Colon (tissue), 2 donors: ENCODE measurements around the gene LMO4.

Experiments
- FAIRE-seq: peaks from 2 replicates; lab custom pipeline; 2012; peaks lifted over from hg19 to GRCh38; lab: Jason Lieb, UNC
- donor health status: control.
- donor health status: control.

The LMO4 gene, protein sequence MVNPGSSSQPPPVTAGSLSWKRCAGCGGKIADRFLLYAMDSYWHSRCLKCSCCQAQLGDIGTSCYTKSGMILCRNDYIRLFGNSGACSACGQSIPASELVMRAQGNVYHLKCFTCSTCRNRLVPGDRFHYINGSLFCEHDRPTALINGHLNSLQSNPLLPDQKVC

DNA sequence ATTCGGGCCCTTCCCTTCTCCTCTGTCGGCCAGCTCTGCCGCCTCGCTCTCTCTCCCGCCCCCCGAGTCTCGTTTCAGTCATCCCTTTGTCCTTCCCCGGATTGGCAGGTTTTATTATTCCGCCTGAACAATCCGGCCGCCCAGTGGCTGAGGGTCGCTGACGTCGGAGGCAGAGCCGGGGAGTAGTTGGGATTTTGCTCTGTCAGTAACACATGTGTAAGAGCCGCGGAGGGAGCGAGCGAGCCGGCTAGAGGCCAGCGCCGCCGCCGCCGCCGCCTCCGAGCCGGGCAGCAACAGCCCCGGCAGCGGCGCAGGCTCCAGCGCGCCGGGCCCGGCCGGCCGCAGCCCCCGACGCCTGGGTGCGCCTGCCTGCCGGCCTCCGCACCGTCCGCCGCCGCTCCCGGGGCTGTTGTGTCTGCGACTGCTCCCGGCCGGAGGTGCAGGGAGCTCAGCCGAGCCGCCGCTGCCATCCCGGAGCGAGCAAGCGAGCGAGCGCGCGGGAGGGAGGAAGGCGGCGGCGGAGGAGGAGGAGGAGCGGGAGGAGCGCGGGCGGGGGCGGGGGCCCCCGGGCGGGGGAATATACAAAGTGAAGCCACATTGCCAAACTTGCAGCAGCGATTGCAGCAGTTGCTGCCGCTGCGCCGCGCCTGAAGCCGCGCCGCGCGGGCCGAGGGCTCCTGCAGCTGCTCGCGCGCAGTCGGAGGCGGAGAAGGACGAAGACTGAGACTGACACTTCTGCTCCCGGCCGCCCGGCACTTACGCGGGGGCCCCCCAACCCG is at the start of gene LMO4:
Gene LMO4, plus strand, starts transcription at position 609 of the 779 bp plus-strand sequence. CDS start 3,136 bp downstream, outside the sequence.
- no peak for FAIRE-seq

DNA sequence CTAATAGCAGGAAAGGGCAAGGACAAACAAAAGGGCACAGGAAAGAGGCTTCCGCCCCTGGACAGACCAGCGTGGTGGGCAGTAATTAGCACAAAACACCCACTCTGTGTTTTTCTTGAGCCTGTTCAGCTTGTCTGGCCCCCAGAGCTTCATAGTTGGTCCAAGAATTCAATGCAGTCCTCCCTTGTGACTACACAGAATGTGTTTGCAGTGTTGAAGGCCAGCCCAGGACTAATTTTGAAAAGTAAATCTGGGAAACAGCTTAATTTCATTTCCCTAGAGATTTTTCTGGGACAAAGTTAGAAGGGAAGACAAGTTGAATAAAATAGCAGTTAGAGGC is 49.2 kb upstream of the LMO4 start:
- no peak for FAIRE-seq

DNA sequence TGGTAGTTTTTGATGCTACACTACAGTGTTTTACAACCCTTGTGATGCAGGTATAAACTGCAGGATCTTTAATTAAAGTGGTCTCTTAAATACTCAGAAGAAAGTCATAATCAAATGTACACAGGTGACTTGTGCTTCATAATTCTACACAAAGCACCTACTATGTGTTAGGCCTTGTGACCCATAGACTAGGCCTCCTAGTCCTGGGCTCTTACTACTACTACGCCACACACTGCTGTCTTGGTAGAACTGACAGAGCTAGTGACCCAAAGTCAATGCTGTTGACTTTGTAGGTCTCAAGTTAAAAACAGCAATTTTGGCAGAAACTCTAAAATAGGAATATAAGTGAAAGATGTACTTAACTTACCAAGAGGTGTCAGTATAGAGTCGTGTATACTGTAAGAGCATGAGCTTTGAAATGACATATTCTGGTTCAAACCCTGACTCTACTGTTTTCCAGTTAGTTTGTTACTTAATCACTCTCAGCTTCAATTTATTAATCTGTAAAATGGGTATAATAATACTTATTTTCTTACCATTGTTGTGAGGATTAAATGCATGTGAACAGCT is 48.6 kb upstream of the LMO4 start:
- no peak for FAIRE-seq

DNA sequence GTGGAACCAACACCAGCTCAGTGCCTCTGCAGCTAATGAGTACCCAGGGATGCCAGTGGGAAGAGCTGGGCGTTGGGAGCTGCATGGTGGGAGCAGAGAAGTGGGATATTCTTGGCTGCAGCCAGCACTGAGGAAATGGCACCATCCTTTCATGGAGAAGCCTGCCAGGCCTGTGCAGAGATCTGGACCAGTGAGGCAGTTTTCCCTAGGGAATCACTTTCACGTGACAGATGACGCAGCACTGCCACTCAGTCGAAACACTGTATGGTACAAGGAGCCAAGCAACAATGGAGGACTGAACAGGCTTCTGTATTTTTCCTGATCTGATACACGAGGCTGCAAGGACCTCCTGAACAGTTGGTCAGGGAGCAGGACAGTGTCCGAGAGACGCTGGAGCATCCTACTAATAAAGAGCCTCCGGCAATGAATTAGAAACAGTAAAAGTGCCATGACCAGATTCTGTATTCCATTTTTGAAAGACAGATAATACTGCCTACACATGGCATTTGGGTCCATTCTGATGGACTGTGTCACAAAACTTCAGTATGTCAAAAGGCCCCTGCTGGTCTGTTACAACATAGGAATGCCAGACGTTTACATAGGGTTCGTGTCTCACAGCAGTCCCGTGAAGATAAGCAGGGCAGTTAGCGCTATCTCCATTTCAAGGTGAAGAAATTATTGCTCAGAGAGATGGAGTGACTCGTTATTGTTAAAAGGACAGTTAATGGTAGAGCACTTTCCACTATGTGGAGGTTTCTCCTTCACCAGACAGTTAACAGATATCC is 44.0 kb upstream of the LMO4 start:
- FAIRE-seq = no peak

DNA sequence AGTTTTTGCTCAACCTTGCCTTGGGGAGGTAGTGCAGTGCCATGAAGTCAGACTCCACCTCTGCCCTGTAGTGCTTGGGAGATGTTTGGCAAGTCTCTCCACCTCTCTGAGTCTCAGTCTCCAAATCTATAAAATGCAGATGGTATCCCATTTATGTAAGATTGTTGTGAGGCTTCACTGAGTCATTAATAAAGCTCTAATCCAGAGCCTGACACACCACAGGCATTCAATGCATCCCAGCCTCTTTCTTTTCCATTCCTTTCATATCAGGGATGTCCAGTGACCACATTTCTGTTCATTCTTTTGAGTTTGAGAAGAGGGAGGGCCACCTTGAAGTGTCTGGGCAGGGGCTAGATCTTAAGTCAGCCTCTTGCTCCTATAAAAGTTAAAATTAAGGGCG is 37.6 kb upstream of the LMO4 start:
- FAIRE-seq = no peak

DNA sequence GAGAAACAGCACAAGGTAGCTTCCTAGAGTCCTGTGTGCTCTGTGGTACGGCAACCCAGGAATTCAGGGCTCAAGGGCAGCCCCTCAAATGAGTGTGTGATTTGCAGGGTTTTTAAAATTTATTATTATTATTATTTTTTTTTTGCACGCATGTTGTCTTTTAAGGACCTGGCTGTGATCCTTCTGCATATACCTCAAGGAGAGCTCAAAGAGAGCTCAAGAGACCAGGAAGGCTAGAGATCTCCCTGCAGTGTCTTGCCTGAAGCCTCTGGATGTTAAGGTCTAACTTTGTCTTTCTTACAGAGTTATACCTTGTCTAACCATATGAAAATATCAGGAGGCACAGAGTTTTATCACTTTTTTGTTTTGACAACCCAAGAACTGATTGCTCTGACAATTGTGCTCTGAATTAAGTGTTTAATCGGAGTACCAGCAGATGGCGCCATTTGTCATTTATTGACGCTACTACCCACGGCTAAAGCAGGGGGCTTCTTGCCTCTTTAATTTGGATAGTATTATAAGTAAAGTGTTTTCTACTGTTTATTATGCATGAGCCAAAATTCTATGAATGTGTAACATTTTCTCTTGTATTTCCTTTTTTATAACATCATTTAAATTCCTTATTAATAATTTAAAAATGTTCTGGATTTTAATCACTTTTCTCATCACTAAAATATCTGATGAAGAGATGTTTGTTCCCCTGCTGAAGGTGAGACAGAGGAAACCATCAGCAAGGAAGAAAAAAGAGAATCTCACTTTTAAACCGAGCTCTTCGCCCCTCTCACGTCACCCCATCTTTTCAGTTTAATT is 35.8 kb upstream of the LMO4 start:
- FAIRE-seq = peak; percentile 78

DNA sequence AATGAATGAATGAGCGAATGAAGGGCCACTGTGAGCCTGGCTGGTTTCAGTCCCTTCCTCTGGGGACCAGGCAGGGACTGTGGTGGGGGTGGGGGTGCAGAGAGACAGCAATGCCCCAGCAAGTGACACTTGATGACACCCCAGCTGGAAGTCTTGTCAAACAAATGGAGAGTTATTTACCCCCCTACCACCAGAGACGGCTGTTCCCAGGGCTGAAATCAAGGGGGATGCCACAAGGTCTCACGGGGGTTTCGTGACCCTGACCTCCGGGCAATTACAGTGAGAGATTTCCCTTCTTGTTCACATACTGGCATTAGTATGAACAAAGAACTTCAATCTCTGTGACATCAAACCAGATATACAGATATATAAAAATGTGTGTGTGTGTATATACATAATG is 34.0 kb upstream of the LMO4 start:
- FAIRE-seq = no peak

DNA sequence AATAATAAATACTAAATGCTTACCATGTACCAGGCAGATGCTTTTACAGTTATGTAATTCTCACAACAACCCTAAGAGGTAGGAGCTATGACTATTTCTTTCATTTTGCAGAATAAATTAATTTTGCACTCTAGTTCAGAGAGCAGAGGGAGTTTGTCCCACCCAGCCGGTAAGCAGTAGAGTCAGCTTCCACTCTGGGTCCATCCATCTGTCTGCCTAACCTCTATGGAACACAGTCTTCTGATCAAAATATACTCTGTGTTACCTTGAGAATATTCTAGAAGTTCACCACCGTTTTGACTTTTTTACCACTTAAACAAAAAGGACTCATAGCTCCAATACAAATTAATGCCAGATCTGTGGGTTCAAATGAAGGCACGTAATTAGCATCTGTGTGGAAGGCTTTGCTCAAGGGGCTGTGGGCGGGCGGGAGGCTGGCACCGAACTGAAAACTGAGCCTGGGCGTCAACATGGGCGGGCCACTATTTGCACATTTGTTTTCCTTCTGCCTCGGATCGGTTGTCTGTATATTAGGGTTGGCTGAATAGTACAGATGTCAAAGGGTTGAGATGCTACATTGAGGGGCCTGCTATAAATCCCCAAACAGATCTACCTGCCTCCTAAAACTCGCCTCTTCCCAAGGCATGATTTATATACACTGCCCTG is 33.1 kb upstream of the LMO4 start:
- FAIRE-seq = no peak

DNA sequence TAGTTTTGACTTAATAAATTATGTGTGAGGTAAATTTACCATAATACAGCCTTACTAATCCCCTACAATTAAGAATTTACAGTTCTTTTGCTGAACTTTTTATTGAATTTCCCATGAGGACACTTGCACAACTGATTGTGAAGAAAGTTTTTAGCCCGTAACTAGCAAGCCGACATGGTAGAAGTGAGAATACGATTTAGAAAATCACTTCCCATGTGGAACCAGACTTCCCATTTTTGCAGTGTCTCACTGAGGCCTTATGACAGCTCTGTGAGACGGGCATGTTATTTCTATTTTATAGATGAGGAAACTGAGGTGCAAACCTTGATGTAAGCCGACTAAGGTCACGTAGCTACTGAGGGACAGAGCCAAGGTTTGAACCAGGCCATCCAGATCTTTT is 32.5 kb upstream of the LMO4 start:
- FAIRE-seq = no peak

DNA sequence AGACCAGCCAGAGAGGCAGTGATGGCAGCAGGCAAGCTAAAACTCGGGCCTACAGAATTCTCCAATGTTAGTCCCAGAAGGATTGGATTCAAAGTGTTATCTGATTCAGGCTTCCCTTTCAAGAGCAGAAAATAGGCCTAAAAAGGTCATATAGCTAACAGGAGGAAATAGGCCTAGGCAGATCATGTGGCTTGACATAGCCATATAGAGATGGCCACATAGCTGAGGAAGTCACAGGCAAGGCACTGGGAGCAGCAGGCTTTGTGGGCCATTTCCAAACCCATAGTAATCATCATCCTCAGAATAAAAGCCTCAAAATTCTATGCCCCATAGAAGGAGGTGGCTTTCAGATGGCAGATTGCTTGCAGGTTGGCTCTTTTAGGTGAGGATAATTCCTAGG is 29.0 kb upstream of the LMO4 start:
- no peak for FAIRE-seq

DNA sequence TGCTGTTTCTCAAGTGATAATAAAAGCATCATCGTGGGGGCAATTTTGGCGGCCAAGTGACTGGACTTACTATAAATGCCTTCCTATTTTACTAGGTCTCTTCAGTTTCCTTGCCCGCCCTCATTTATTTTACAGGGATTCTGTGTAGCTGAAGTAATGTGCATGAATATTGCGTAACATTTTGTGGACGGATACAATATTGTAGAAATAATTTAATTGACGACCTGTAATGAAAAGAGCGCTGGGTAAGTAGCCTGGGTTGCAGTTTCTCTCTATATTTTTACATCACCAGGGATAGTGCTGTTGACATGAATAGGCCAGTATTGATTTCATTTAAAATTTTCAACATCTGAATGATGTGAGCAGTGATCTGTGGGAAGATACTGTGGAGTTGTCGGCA is 28.1 kb upstream of the LMO4 start:
- FAIRE-seq = no peak

DNA sequence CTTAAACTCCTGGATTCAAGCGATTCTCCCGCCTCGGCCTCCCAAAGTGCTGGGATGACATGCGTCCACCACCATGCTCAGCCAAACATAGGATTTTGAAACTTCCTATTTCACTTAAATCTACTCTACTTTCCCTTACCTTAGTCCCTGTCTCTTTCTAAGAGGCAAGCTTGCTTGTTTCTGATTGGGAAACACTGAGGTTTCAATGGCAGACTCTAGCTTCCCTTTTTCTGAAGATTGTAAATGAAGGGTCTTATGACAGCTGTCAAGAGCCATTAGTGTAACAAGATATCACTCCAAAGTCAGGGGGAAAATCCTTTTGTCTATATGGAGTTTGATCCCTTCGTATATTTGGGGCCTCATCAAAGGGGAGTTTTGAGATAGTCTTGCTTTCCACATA is 23.5 kb upstream of the LMO4 start:
- no peak for FAIRE-seq

DNA sequence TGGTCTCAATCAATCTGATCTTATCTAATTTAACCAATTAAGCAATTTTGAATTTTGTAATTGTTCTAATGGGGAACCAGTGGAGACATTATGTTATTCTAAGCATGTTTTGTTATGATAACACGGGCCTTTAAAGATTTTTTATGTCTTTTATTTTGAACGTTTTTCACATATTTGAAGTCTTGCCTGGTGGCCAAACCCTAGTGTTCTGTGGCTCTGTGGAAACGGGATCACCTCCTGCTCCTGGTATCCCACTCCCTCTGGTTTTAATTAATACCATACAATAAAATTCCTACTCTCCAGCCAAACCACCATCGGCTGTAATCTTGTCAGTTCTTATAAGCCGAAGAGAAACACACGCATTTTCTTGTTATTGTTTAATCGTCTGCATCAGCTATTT is 22.9 kb upstream of the LMO4 start:
- no peak for FAIRE-seq

DNA sequence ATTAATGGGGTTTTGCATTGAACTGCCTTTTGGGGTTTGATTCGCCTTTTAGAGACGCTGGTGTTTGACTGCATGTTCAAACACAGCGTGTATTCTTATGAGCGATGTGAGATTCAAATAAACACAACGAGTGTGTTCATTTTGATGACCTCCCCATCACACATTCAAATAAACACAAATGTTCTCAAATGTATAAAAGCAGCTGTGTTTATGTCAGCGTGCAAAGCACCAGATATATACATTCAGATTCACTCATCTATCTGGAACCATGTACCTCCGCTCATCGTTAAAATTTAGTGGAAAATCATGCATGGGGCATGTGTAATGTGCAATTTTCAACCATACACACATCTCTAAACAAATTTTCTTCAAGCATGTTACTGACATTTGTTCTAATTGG is 21.4 kb upstream of the LMO4 start:
- no peak for FAIRE-seq

DNA sequence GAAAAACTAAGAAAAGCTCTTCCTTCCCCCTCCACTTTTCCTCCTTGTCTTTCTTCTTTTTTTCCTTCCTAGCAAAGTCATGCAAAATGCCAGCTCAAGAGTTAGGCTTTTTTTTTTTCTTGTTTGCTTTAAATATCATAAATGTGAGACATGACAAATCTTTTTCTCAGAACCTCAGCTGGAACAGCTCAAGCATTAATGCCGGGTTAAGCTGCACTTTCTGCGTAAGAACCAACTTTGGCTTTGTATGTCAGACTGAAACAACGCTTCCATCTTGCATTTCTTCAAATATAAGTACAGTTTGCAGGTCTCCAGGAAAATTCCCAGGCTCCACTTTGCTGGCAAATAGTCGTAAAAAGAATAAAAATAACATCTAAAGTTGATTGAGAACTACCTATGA is 20.7 kb upstream of the LMO4 start:
- FAIRE-seq = no peak

DNA sequence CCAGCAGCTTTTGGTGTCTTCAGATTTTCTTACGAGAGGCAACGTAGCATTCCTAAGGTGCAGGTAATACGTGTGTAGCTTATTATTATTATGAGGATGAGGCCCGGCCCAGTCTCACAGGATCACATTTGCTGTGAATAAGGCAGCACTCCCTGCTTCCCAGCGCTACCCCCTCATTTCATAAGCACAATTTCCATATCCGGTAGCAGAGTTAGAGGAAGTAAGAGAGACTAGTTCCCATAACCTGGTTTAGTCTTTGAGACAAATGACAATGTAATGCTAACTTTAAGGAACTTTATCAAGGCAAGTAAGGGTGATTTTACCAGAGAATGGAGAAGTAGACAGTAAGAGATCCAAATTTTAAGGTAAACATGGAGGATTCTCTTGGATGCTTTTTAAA is 14.6 kb upstream of the LMO4 start:
- no peak for FAIRE-seq

DNA sequence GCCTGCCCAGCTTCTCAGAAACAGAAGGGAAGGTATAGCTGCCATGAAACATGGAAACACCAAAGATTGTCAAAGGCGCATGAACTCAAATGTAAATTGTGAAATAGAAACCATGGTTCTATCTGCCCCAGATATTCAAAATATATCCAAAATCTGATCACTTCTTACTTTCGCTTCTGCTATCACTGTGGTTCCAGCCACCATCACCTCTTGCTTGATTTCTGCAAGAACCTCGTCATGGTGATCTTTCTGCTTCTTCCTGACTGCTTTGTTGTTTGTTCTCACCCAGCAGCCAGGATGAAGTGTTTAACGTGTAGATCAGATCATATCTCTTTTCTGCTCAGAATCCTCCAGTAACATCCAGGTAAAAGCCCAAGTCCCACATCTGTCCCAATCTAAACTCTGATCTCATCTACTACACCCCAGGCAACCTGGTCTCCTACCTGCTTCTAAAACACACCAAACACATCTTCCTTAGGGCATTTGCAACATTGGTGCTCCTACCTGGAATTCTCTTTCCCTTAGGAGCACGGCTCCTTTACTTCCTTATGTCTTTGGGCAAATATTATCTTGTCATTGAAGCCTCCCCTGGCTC is 10.5 kb upstream of the LMO4 start:
- no peak for FAIRE-seq

DNA sequence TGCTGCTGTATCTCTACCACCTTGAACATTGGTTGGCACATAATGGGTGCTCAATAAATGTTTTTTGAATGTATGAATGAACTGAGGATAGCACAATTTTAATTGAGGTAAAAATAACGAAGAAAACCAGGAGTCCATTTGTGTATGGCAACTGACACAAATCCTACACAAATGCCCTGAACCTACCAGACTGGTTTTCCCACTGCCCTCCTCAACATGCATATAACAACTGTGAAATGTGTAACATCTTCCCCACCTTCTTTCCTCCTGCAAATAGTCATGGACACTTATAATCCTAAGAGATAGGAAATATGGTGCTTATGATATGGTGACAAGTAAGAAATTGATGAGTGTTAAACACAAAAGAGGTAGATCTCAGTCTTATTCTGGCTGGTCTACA is 9.9 kb upstream of the LMO4 start:
- FAIRE-seq = no peak

DNA sequence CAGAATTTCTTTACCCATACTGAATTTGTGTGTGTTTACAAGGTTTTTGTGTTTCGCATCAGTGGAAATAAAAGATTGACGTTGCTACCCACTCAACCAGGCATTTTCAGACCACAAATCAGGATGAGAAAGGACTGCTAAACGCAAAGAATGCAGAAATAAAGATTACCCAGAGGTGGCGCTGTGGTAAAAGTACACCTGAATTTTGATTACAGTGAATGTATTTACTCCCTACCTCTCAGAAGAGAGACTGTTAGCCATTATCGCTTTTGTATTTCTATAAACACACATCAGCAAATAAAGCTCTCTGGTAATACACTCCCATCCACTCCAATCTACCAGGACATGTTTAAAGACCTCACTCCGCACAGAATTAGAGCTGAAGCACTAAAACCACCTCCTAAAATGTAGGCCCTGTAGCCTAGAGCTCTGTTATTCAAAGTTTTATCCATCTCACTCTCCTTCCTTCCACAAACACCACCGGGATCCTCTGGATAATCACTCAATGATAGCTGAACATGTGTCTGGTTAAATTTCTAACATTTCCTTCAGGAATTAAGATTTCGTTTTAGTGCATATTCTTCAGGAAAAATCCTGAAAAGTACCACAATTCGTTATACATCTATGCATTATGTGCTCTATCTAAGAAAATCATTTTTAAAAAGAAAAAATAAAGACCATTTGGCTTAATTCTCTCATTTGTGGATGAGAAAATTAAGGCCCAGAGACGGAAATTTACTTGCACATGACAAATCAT is 2.5 kb upstream of the LMO4 start:
- no peak for FAIRE-seq
